Lower lobe of right lung (tissue), 2 donors: Measurements from ENCODE around the gene TMEM217. TPM values are rescaled to one million over a fixed set of nuclear protein-coding genes. Genes with fewer than 3 reads are reported as not detected.

Source experiments
- ATAC-seq, 2 donors: fragments of 200-7000 bp; cut with Tn5 transposase; one replicate each; pipeline ENCODE4 v1.9.1; 2020 to 2022; ENCODE audit warnings: mild to moderate bottlenecking in 2 of 2, moderate library complexity in 2 of 2
- DNase-seq: peaks from one replicate; pipeline ENCODE4 v3.0.0-alpha.2; 2020
- H3K27ac ChIP-seq: fragments of 200-600 bp; one replicate; pipeline ENCODE4 v1.8.0; 2022
- H3K27me3 ChIP-seq: fragments of 200-600 bp; one replicate; pipeline ENCODE4 v1.8.0; 2022; ENCODE audit warnings: low read depth
- H3K36me3 ChIP-seq: fragments of 200-600 bp; one replicate; pipeline ENCODE4 v1.8.0; 2022; ENCODE audit warnings: mild to moderate bottlenecking
- H3K4me1 ChIP-seq: fragments of 200-600 bp; one replicate; pipeline ENCODE4 v1.8.0; 2022
- H3K4me3 ChIP-seq: fragments of 200-600 bp; one replicate; pipeline ENCODE4 v1.8.0; 2022; ENCODE audit warnings: mild to moderate bottlenecking
- H3K9me3 ChIP-seq: fragments of 200-600 bp; one replicate; pipeline ENCODE4 v1.8.0; 2022
- intact Hi-C: fragments of 100-400 bp; cut with DNase I; formaldehyde crosslinking; loops from one replicate; pipeline ENCODE4 v1.11.0; 2022
- total RNA-seq: library from RNA; stranded (reverse); fragmentation: NEBNext Ultra II Directional; extraction: Animal tissue kit (Norgen Biotek cat#: 25700); gene quantifications from one replicate; pipeline ENCODE4 v1.2.1, GENCODE V29; 2021
- TF ChIP-seq, protein P1 (sequence below): fragments of 200-600 bp; IDR thresholded peaks from one replicate; pipeline ENCODE4 v1.8.0; 2022; ENCODE audit warnings: antibody characterized with exemption, mild to moderate bottlenecking
- donor health status: DM: no; HTN: yes; CAD: no; lungs with severe emphysema.

TMEM217 gene
- total RNA-seq, 1 donor from 2014 or later, result 1.1 TPM

DNA sequence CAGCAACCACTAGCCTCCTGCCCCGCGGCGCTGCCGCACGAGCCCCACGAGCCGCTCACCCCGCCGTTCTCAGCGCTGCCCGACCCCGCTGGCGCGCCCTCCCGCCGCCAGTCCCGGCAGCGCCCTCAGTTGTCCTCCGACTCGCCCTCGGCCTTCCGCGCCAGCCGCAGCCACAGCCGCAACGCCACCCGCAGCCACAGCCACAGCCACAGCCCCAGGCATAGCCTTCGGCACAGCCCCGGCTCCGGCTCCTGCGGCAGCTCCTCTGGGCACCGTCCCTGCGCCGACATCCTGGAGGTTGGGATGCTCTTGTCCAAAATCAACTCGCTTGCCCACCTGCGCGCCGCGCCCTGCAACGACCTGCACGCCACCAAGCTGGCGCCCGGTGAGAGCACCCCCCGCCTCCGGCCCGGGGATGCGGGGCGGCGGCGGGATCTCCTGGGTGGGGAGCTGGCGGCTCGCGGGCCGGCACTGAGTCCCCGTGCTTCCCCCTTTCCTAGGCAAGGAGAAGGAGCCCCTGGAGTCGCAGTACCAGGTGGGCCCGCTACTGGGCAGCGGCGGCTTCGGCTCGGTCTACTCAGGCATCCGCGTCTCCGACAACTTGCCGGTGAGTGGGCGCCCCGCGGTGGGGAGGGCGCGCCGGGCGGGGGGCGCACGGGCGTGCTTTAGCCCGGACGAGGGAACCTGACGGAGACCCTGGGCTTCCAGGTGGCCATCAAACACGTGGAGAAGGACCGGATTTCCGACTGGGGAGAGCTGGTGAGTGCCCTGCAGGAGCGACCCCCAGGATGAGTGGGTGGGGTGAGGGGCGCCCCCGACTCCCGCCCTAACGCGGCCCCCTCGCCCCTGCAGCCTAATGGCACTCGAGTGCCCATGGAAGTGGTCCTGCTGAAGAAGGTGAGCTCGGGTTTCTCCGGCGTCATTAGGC, 87.4 kb downstream of the TMEM217 start:
- peaks cover 31% of the 10 kb centered on the region for H3K36me3 ChIP-seq
- DNase-seq (peak; percentile 80), ATAC-seq (peak; percentile 28 to 52)
- no peaks in the 10 kb centered on the region for H3K9me3 ChIP-seq
- intact Hi-C loops, result loop anchor here (10.0 kb wide), 1 partner anchor 116 kb away; no protein-coding TSS in a partner anchor
- H3K4me1 ChIP-seq, result peaks cover 44% of the 10 kb centered on the region
- H3K27me3 ChIP-seq, result no peaks in the 10 kb centered on the region
- peak overlapping the region; percentile 94 for H3K27ac ChIP-seq
- TF ChIP-seq, protein P1, sequence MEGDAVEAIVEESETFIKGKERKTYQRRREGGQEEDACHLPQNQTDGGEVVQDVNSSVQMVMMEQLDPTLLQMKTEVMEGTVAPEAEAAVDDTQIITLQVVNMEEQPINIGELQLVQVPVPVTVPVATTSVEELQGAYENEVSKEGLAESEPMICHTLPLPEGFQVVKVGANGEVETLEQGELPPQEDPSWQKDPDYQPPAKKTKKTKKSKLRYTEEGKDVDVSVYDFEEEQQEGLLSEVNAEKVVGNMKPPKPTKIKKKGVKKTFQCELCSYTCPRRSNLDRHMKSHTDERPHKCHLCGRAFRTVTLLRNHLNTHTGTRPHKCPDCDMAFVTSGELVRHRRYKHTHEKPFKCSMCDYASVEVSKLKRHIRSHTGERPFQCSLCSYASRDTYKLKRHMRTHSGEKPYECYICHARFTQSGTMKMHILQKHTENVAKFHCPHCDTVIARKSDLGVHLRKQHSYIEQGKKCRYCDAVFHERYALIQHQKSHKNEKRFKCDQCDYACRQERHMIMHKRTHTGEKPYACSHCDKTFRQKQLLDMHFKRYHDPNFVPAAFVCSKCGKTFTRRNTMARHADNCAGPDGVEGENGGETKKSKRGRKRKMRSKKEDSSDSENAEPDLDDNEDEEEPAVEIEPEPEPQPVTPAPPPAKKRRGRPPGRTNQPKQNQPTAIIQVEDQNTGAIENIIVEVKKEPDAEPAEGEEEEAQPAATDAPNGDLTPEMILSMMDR, result peak; percentile 23
- H3K4me3 ChIP-seq, result peak overlapping the region; percentile 99

DNA sequence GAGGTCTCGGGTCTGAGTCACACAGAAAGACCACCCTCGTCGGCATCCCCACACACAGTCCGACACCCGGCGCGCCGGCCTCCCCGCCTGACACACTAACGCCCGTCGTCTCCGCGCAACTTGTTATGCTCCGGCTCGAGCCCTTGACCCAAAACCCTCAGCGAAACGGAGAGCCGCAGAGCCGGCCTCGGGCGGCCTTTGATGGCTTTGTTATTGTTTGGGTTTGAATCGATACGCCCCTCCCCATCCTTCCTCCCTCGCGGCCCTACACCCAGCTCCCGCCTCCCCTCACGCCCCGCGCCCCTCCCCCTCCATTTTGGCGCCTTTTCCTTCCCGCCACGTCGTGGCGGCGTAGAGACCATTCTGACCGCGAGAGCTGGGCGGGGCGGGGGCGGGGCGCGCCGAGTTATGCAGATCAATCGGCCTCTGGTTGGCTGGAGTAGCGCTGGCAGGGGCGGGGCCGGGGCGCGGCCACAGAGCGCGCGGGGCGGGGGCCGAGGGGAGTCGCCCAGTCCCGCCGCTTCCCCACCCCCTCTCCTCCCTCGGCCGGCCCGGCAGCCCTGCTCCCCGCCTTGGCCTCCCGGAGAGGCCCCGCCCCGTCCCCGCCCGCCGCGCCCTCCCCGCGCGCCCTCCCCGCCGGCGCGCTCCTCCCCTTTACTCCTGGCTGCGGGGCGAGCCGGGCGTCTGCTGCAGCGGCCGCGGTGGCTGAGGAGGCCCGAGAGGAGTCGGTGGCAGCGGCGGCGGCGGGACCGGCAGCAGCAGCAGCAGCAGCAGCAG, 88.3 kb downstream of the TMEM217 start, which contains the start of gene PIM1:
Gene PIM1, plus strand, starts transcription at position 657 of the 777 bp plus-strand sequence. CDS start 424 bp downstream, outside the sequence.
- Histone ChIP-seq H3K4me1 (peaks cover 36% of the 10 kb centered on the region), H3K36me3 (peaks cover 23% of the 10 kb centered on the region), H3K9me3 (no peaks in the 10 kb centered on the region), H3K4me3 (peak within 1 kb of the TSS; percentile 99), H3K27me3 (no peaks in the 10 kb centered on the region), H3K27ac (peak within 1 kb of the TSS; percentile 94)
- intact Hi-C loops, result loop anchor here (10.0 kb wide), 1 partner anchor 115 kb away; no protein-coding TSS in a partner anchor
- TF ChIP-seq, protein P1, result peak; percentile 23
- ATAC-seq (peak; percentile 93 to 96), DNase-seq (peak; percentile 100)

DNA sequence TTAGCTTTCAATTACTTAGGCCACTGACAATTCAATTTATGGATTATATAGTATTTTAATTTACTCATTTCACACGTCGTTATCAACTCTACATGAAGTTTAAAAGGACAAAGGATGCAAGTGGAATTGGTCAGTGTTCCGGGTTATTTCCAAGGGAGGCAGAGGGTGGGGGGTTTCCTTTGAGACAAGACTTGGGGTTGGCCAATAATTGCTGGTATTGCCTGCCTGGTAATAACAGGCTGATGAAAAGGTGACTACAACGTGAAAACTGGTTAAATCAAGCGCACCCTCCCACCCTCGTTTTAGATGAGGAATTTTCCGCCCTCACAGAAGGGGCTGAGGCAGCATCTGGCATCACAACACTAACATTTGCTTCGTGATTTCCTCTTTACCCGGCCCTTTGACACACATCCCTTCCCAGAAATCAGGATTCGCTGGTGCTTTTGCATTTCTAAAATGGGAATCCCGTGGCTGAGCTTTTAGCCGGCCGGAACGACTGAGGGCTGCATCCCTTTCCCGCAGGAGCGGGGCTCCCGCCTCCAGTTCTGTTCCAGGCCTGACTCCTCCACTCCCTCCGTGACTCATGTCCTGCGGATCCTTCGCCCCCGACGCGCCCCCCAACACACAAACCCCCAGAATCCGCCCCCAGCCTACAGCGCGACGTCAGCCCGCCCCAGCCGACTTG, 89.0 kb downstream of the TMEM217 start:
- TF ChIP-seq, protein P1, result no peak
- Histone ChIP-seq H3K4me3 (peak overlapping the region; percentile 65), H3K27ac (peak overlapping the region; percentile 94), H3K27me3 (no peaks in the 10 kb centered on the region), H3K4me1 (peaks cover 29% of the 10 kb centered on the region), H3K9me3 (no peaks in the 10 kb centered on the region), H3K36me3 (peaks cover 15% of the 10 kb centered on the region)
- intact Hi-C loops, result no loop called here
- ATAC-seq (peak; percentile 1 to 24), DNase-seq (no peak)

GRCh38 chr6:37168163-37168758, 89.7 kb downstream of the TMEM217 start:
- intact Hi-C loops, result no loop called here
- peaks cover 8% of the 10 kb centered on the region for H3K36me3 ChIP-seq
- H3K4me1 ChIP-seq, result peaks cover 23% of the 10 kb centered on the region
- no peaks in the 10 kb centered on the region for H3K27me3 ChIP-seq
- H3K9me3 ChIP-seq, result no peaks in the 10 kb centered on the region
- H3K4me3 ChIP-seq, result no peak overlapping the region
- TF ChIP-seq, protein P1, result no peak
- DNase-seq, result no peak
- peak overlapping the region; percentile 94 for H3K27ac ChIP-seq
- ATAC-seq, result no peak
